H1 (cell line): ENCODE measurements around the gene C1orf146. TPM values are rescaled to one million over a fixed set of nuclear protein-coding genes. Genes with fewer than 3 reads are reported as not detected.

Experiments
- CTCF ChIA-PET: fragments of 300-600 bp; sonication (Branson Sonifier 250); formaldehyde crosslinking; loops from one replicate; lab custom pipeline; 2021; ENCODE audit not compliant: partially characterized antibody; lab: Charles Lee
- POLR2A ChIA-PET: fragments of 300-600 bp; sonication (Branson Sonifier 250); formaldehyde crosslinking; loops from one replicate; lab custom pipeline; 2021; ENCODE audit warnings: inconsistent platforms; ENCODE audit not compliant: partially characterized antibody; lab: Charles Lee
- DNase-seq, 2 experiments: peaks; one replicate each; pipeline versions ENCODE4 v3.0.0 to v3.0.0-alpha.2; 2010 to 2022; ENCODE audit warnings: low spot score in 2 of 2, low read depth in 1 of 2, mixed read lengths in 1 of 2
- FAIRE-seq: peaks from 2 replicates; lab custom pipeline; 2011; peaks lifted over from hg19 to GRCh38; lab: Jason Lieb, UNC
- H2AFZ ChIP-seq: 2 replicates; pipeline ENCODE4 v1.8.1; 2012; ENCODE audit warnings: low read length, inconsistent platforms
- H2AK5ac ChIP-seq: 2 replicates; pipeline ENCODE4 v1.6.1; 2013; ENCODE audit warnings: low read depth, low read length
- H2BK120ac ChIP-seq: replicated peaks from 2 replicates; pipeline ENCODE3; 2013; ENCODE audit warnings: low read depth, low read length, inconsistent platforms
- H2BK12ac ChIP-seq: 2 replicates; pipeline ENCODE4 v1.6.1; 2013; ENCODE audit warnings: low read depth, low read length
- H2BK15ac ChIP-seq: 2 replicates; pipeline ENCODE4 v1.6.1; 2013; ENCODE audit warnings: low read length
- H2BK20ac ChIP-seq: 2 replicates; pipeline ENCODE4 v1.6.1; 2013; ENCODE audit warnings: low read length
- H2BK5ac ChIP-seq: 2 replicates; pipeline ENCODE4 v1.6.1; 2013; ENCODE audit warnings: low read depth, low read length
- H3K14ac ChIP-seq: 2 replicates; pipeline ENCODE4 v1.6.1; 2013; ENCODE audit warnings: inconsistent platforms; ENCODE audit not compliant: insufficient read length
- H3K18ac ChIP-seq: 2 replicates; pipeline ENCODE4 v1.6.1; 2013; ENCODE audit warnings: low read length; ENCODE audit errors: extremely low read depth
- H3K23ac ChIP-seq: 2 replicates; pipeline ENCODE4 v1.6.1; 2013; ENCODE audit warnings: inconsistent platforms; ENCODE audit not compliant: insufficient read length
- H3K23me2 ChIP-seq: 2 replicates; pipeline ENCODE4 v1.6.1; 2013; ENCODE audit warnings: low read depth, low read length
- H3K27ac ChIP-seq: 2 replicates; pipeline ENCODE4 v1.6.1; 2011; ENCODE audit warnings: low read depth, low read length, inconsistent platforms
- H3K27me3 ChIP-seq, 4 experiments: replicated peaks in 1 of 4; 1 replicate in 1 of 4; 2 replicates in 3 of 4; pipeline versions ENCODE4 v1.6.1 to v1.8.1; 2011 to 2013; ENCODE audit warnings: low read length in 3 of 4, mild to moderate bottlenecking in 3 of 4, inconsistent platforms in 2 of 4, mixed read lengths in 2 of 4, moderate library complexity in 1 of 4; ENCODE audit not compliant: control insufficient read depth in 3 of 4, insufficient read depth in 3 of 4; ENCODE audit errors: extremely low read depth in 1 of 4
- H3K36me3 ChIP-seq, 4 experiments: 2 replicates each; pipeline versions ENCODE4 v1.6.1 to v1.8.1; 2011 to 2013; ENCODE audit warnings: mild to moderate bottlenecking in 4 of 4, low read length in 3 of 4, moderate library complexity in 2 of 4, control low read depth in 1 of 4, inconsistent platforms in 1 of 4; ENCODE audit not compliant: insufficient read depth in 4 of 4, control insufficient read depth in 2 of 4
- H3K4ac ChIP-seq: replicated peaks from 2 replicates; pipeline ENCODE3; 2013; ENCODE audit warnings: low read length, low read depth, mixed read lengths, inconsistent platforms; ENCODE audit not compliant: insufficient read length
- H3K4me1 ChIP-seq, 4 experiments: replicated peaks in 1 of 4; 1 replicate in 1 of 4; 2 replicates in 3 of 4; pipeline versions ENCODE4 v1.6.1 to v1.8.1; 2011 to 2013; ENCODE audit warnings: low read length in 3 of 4, inconsistent platforms in 2 of 4, mixed read lengths in 1 of 4; ENCODE audit not compliant: insufficient read depth in 4 of 4, control insufficient read depth in 3 of 4
- H3K4me2 ChIP-seq, 2 experiments: 2 replicates each; pipeline versions ENCODE4 v1.6.1 to v1.8.1; 2011 to 2013; ENCODE audit warnings: low read depth in 2 of 2, low read length in 2 of 2, control low read depth in 1 of 2, inconsistent platforms in 1 of 2, mild to moderate bottlenecking in 1 of 2; ENCODE audit not compliant: insufficient read depth in 1 of 2
- H3K4me3 ChIP-seq, 4 experiments: fragments of 200-600, 300-600 bp in 1 of 4; sonication (generic), shearing (Covaris generic), sonication (Bioruptor Twin) in 1 of 4; 2 replicates each; pipeline versions ENCODE4 v1.5.1 to v1.8.1; 2011 to 2016; ENCODE audit warnings: low read length in 4 of 4, low read depth in 3 of 4, control low read depth in 2 of 4, inconsistent platforms in 2 of 4, mild to moderate bottlenecking in 2 of 4, mixed read lengths in 1 of 4, moderate library complexity in 1 of 4; ENCODE audit not compliant: insufficient read depth in 2 of 4; ENCODE audit errors: extremely low read depth in 1 of 4
- H3K56ac ChIP-seq: replicated peaks from 2 replicates; pipeline ENCODE3; 2013; ENCODE audit warnings: low read depth, mild to moderate bottlenecking, mixed read lengths, low read length, inconsistent platforms; ENCODE audit not compliant: insufficient read length
- H3K79me1 ChIP-seq: 2 replicates; pipeline ENCODE4 v1.6.1; 2013; ENCODE audit warnings: low read depth, low read length, control low read depth
- H3K79me2 ChIP-seq, 2 experiments: 2 replicates each; pipeline versions ENCODE4 v1.6.1 to v1.8.1; 2012 to 2013; ENCODE audit warnings: low read length in 2 of 2, mild to moderate bottlenecking in 2 of 2, inconsistent platforms in 1 of 2; ENCODE audit not compliant: insufficient read depth in 2 of 2, control insufficient read depth in 1 of 2
- H3K9ac ChIP-seq, 4 experiments: replicated peaks in 1 of 4; 1 replicate in 1 of 4; 2 replicates in 3 of 4; pipeline versions ENCODE4 v1.6.1 to v1.8.1; 2011 to 2013; ENCODE audit warnings: low read depth in 3 of 4, low read length in 3 of 4, control low read depth in 2 of 4, mild to moderate bottlenecking in 2 of 4, moderate library complexity in 2 of 4, inconsistent platforms in 1 of 4; ENCODE audit errors: extremely low read depth in 1 of 4
- H3K9me3 ChIP-seq, 2 experiments: 2 replicates each; pipeline versions ENCODE4 v1.6.1 to v1.8.1; 2012 to 2013; ENCODE audit warnings: mild to moderate bottlenecking in 2 of 2, moderate library complexity in 2 of 2, control low read depth in 1 of 2, inconsistent platforms in 1 of 2, low read depth in 1 of 2, low read length in 1 of 2, mixed read lengths in 1 of 2; ENCODE audit not compliant: insufficient read depth in 2 of 2
- H4K20me1 ChIP-seq, 2 experiments: replicated peaks in 1 of 2; 2 replicates each; pipeline versions ENCODE3 to v1.8.1; 2011 to 2013; ENCODE audit warnings: inconsistent platforms in 2 of 2, low read length in 2 of 2, mild to moderate bottlenecking in 1 of 2; ENCODE audit not compliant: insufficient read depth in 2 of 2, control insufficient read depth in 1 of 2
- H4K5ac ChIP-seq: 2 replicates; pipeline ENCODE4 v1.6.1; 2013; ENCODE audit warnings: low read length, low read depth, mixed read lengths, inconsistent platforms; ENCODE audit not compliant: insufficient read length
- H4K8ac ChIP-seq: 2 replicates; pipeline ENCODE4 v1.8.0; 2013; ENCODE audit warnings: mild to moderate bottlenecking, moderate library complexity, low read length, inconsistent platforms; ENCODE audit not compliant: insufficient read depth; ENCODE audit errors: extremely low read depth
- H4K91ac ChIP-seq: replicated peaks from 2 replicates; pipeline ENCODE3; 2013; ENCODE audit warnings: low read length, mixed read lengths, inconsistent platforms; ENCODE audit not compliant: insufficient read length
- ASH2L ChIP-seq: fragments of 200-600, 300-600 bp; sonication (generic); IDR thresholded peaks from one replicate; pipeline ENCODE4 v1.7.1; 2017; ENCODE audit warnings: low read length
- ATF2 ChIP-seq: IDR thresholded peaks from 2 replicates; pipeline ENCODE4 v1.6.1; 2012; ENCODE audit warnings: low read length, inconsistent platforms
- ATF3 ChIP-seq: IDR thresholded peaks from 2 replicates; pipeline ENCODE4 v1.6.1; 2011; ENCODE audit warnings: low read depth, mild to moderate bottlenecking, low read length; ENCODE audit not compliant: insufficient read depth
- CHD2 ChIP-seq: IDR thresholded peaks from 2 replicates; pipeline ENCODE4 v1.6.1; 2012; ENCODE audit warnings: low read length, improper control_type of control experiment
- CTBP2 ChIP-seq: IDR thresholded peaks from 2 replicates; pipeline ENCODE4 v1.7.0; 2011; ENCODE audit warnings: borderline replicate concordance, mild to moderate bottlenecking, moderate library complexity, mixed read lengths, low read length; ENCODE audit not compliant: insufficient read depth, insufficient read length
- GTF2F1 ChIP-seq: IDR thresholded peaks from 2 replicates; pipeline ENCODE4 v1.6.1; 2012; ENCODE audit warnings: low read depth, low read length, improper control_type of control experiment, borderline replicate concordance
- KDM4A ChIP-seq: IDR thresholded peaks from one replicate; pipeline ENCODE4 v1.7.1; 2012; ENCODE audit warnings: low read depth, mild to moderate bottlenecking, moderate library complexity, low read length, inconsistent platforms; ENCODE audit not compliant: severe bottlenecking
- MAFK ChIP-seq: IDR thresholded peaks from 2 replicates; pipeline ENCODE4 v1.6.1; 2012; ENCODE audit warnings: low read depth, mild to moderate bottlenecking, improper control_type of control experiment, low read length
- PHF8 ChIP-seq: fragments of 200-600 bp; sonication (generic); conservative IDR thresholded peaks from 2 replicates; pipeline ENCODE4 v1.7.1; 2012; ENCODE audit warnings: low read depth, mild to moderate bottlenecking, inconsistent platforms, low read length, moderate library complexity
- RXRA ChIP-seq: IDR thresholded peaks from 2 replicates; pipeline ENCODE4 v1.6.1; 2011; ENCODE audit warnings: low read depth, mild to moderate bottlenecking, low read length, moderate library complexity; ENCODE audit not compliant: insufficient read depth
- SAP30 ChIP-seq: fragments of 300-600 bp; sonication (generic); IDR thresholded peaks from 2 replicates; pipeline ENCODE4 v1.7.1; 2012; ENCODE audit warnings: low read length, moderate library complexity, mild to moderate bottlenecking, inconsistent platforms; ENCODE audit not compliant: insufficient read depth, insufficient replicate concordance
- SIX5 ChIP-seq: IDR thresholded peaks from 2 replicates; pipeline ENCODE4 v1.6.1; 2011; ENCODE audit warnings: mild to moderate bottlenecking, low read depth, low read length
- WGBS, 2 experiments: shearing (Covaris generic) in 1 of 2; methylation state at CpG; one replicate each; pipeline versions ENCODE4 v1.1.6 to v1.1.7; 2013 to 2015; ENCODE audit warnings: low lambda C conversion rate in 2 of 2, mixed read lengths in 2 of 2, inconsistent platforms in 1 of 2, low coverage in 1 of 2, missing lambda C conversion rate in 1 of 2; ENCODE audit not compliant: insufficient replicate concordance in 2 of 2, insufficient coverage in 1 of 2, insufficient read length in 1 of 2; ENCODE audit errors: extremely low coverage in 1 of 2, missing lambda C conversion rate in 1 of 2; 5-methylcytosine and 5-hydroxymethylcytosine counted together
- polyA plus RNA-seq, 7 experiments: library from polyadenylated mRNA; depleted of rRNA in 3 of 7; stranded (reverse) in 5 of 7; unstranded in 2 of 7; fragments of >200 nt in 5 of 7; fragments of 200-250 nt in 2 of 7; gene quantifications; 1 replicate in 5 of 7; 2 replicates in 1 of 7; 4 replicates in 1 of 7; pipeline versions ENCODE4 v1.2.1 to v1.2.3, GENCODE V29; 2011 to 2013; ENCODE audit warnings: missing spikeins in 2 of 7, mixed read lengths in 2 of 7
- total RNA-seq: library from RNA; stranded (reverse); fragmentation: NEBNext Ultra II Directional; extraction: Animal tissue kit (Norgen Biotek cat#: 25700); gene quantifications from 2 replicates; pipeline ENCODE4 v1.2.1, GENCODE V29; 2021

The C1orf146 gene
- total and polyA plus RNA-seq, 2 of the 8 experiments (the other 6 are each of a cell fraction or from before 2014, with no cell fraction given), result not detected

- H2AK5ac ChIP-seq, result no peak overlapping the region
- H3K79me1 ChIP-seq, result no peaks in the 10 kb centered on the region
- H3K4me3 ChIP-seq, result no peak overlapping the region
- no peak overlapping the region for H2BK15ac ChIP-seq
- no peak overlapping the region for H2BK120ac ChIP-seq
- no peak overlapping the region for H4K5ac ChIP-seq
- H4K91ac ChIP-seq, result no peak overlapping the region
- H3K4me1 ChIP-seq, result peaks cover 0 to 2% (median under 1%) of the 10 kb centered on the region in 4 experiments; a peak in 4 of 7 replicates
- H3K27me3 ChIP-seq, result no peaks in the 10 kb centered on the region
- no peak for FAIRE-seq
- no peak overlapping the region for H3K14ac ChIP-seq
- CTCF ChIA-PET, result interaction anchor here (0.6 kb wide), 1 partner anchor 123 kb away, joined by 3 read pairs; no protein-coding TSS in a partner anchor
- no peak overlapping the region for H2BK20ac ChIP-seq
- no peaks in the 10 kb centered on the region for H4K20me1 ChIP-seq
- H3K27ac ChIP-seq, result no peak overlapping the region
- no peak overlapping the region for H3K18ac ChIP-seq
- POLR2A ChIA-PET, result no interaction called here
- no peak for DNase-seq
- 100% methylated on average over 1 of the region's 1 CpG; no CpG with 5 or more reads in 1 of the 2 experiments for WGBS, 2 experiments
- H3K4me2 ChIP-seq, result no peak overlapping the region
- no peaks in the 10 kb centered on the region for H3K9me3 ChIP-seq
- H4K8ac ChIP-seq, result no peak overlapping the region
- H3K56ac ChIP-seq, result no peak overlapping the region
- H3K23me2 ChIP-seq, result peaks cover 3% of the 10 kb centered on the region; the same call in 1 of the 2 replicates
- H3K79me2 ChIP-seq, result no peaks in the 10 kb centered on the region
- no peak overlapping the region for H3K9ac ChIP-seq
- no peaks in the 10 kb centered on the region for H3K36me3 ChIP-seq
- H2BK5ac ChIP-seq, result no peak overlapping the region
- no peak overlapping the region for H3K4ac ChIP-seq
- H2AFZ ChIP-seq, result no peak overlapping the region
- no peak overlapping the region for H2BK12ac ChIP-seq
- no peak overlapping the region for H3K23ac ChIP-seq
- TF ChIP-seq CTBP2, result no peak
- no peak for TF ChIP-seq RXRA
- no peak for TF ChIP-seq MAFK
- no peak for TF ChIP-seq GTF2F1
- TF ChIP-seq PHF8, result no peak
- no peak for TF ChIP-seq KDM4A
- no peak for TF ChIP-seq SAP30
- no peak for TF ChIP-seq ASH2L
- no peak for TF ChIP-seq CHD2
- no peak for TF ChIP-seq SIX5
- TF ChIP-seq ATF3, result no peak
- no peak for TF ChIP-seq ATF2
These were observed 31.6 kb upstream of the C1orf146 start for GRCh38 chr1:92186081-92186480.
